Measurements from ENCODE around the gene TBC1D30. TPM values are rescaled to one million over a fixed set of nuclear protein-coding genes. Genes with fewer than 3 reads are reported as not detected.

TBC1D30 gene
- total RNA-seq, 1 experiment from 2014 or later: 8.6 TPM

DNA sequence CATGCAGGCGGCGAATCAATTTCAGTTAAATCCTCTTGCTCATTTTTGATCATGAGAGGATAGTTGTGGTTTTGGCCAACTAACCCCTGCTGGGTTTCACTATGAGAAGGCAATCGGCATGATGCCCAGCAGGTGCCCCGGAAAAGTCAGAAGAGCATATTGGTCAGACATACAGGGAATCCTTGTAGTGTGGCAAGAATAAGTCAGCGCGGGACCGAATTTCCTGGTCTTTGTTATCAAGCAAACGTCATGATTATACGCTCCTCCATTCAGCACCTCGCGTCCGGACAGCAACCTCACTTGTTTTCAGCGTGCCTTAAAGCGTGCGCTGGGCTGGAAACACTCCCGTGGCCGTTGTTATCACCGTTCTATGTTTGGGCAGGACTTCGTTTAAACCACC, 1.8 kb downstream of the TBC1D30 start:
- BruUV-seq (replicated peaks): no TSS peak
- no peak for DNase-seq
- no peaks in the 10 kb centered on the region for H3K36me3 ChIP-seq (ENCODE audit: low read depth)
- H3F3A ChIP-seq (ENCODE audit: insufficient read depth, low read depth): peaks cover 6% of the 10 kb centered on the region; the same call in 1 of the 2 replicates
- H3K79me2 ChIP-seq (ENCODE audit: low read depth): no peaks in the 10 kb centered on the region
- intact Hi-C loops (cut with micrococcal nuclease; ENCODE audit: unreplicated experiment): no loop called here
- no peaks in the 10 kb centered on the region for H4K20me1 ChIP-seq (ENCODE audit: insufficient read depth)
- H3K4me3 ChIP-seq: no peak overlapping the region
- TF ChIP-seq, protein P1, sequence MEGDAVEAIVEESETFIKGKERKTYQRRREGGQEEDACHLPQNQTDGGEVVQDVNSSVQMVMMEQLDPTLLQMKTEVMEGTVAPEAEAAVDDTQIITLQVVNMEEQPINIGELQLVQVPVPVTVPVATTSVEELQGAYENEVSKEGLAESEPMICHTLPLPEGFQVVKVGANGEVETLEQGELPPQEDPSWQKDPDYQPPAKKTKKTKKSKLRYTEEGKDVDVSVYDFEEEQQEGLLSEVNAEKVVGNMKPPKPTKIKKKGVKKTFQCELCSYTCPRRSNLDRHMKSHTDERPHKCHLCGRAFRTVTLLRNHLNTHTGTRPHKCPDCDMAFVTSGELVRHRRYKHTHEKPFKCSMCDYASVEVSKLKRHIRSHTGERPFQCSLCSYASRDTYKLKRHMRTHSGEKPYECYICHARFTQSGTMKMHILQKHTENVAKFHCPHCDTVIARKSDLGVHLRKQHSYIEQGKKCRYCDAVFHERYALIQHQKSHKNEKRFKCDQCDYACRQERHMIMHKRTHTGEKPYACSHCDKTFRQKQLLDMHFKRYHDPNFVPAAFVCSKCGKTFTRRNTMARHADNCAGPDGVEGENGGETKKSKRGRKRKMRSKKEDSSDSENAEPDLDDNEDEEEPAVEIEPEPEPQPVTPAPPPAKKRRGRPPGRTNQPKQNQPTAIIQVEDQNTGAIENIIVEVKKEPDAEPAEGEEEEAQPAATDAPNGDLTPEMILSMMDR (conservative IDR thresholded peaks at IDR 0.05): no peak
- no peak for TF ChIP-seq EZH2 (IDR thresholded peaks at IDR 0.05; ENCODE audit: low read depth)
- CTCF ChIA-PET: no interaction called here
- no peaks in the 10 kb centered on the region for H3K9me2 ChIP-seq (ENCODE audit: insufficient read depth)
- peaks cover 2% of the 10 kb centered on the region; the same call in 1 of the 2 replicates for H3K9me3 ChIP-seq (ENCODE audit: insufficient read depth, low read depth)
- H3K4me1 ChIP-seq (replicated peaks; ENCODE audit: insufficient read depth): no peaks in the 10 kb centered on the region
- POLR2A ChIA-PET (ENCODE audit: unreplicated experiment): no interaction called here
- H2AFZ ChIP-seq: no peak overlapping the region
- H3K27me3 ChIP-seq (ENCODE audit: insufficient read depth, low read depth): no peaks in the 10 kb centered on the region
- no peak overlapping the region for H3K4me2 ChIP-seq
- no peak overlapping the region for H3K27ac ChIP-seq

- CTCF ChIA-PET: no interaction called here
- POLR2A ChIA-PET (ENCODE audit: unreplicated experiment): no interaction called here
- no peaks in the 10 kb centered on the region for H3K27me3 ChIP-seq (ENCODE audit: insufficient read depth, low read depth)
- no peak for DNase-seq
- intact Hi-C loops (cut with micrococcal nuclease; ENCODE audit: unreplicated experiment): no loop called here
- H2AFZ ChIP-seq: no peak overlapping the region
- no TSS peak for BruUV-seq (replicated peaks)
- no peaks in the 10 kb centered on the region for H3F3A ChIP-seq (ENCODE audit: insufficient read depth, low read depth)
- TF ChIP-seq, protein P1 (conservative IDR thresholded peaks at IDR 0.05): no peak
- TF ChIP-seq EZH2 (IDR thresholded peaks at IDR 0.05; ENCODE audit: low read depth): no peak
- no peak overlapping the region for H3K4me3 ChIP-seq
- H3K4me2 ChIP-seq: no peak overlapping the region
- H3K36me3 ChIP-seq (ENCODE audit: low read depth): 0 out of 2 replicates have a peak, but pooled peaks cover 17% of the 10 kb centered on the region
- H3K27ac ChIP-seq: no peak overlapping the region
- H4K20me1 ChIP-seq (ENCODE audit: insufficient read depth): no peaks in the 10 kb centered on the region
- H3K9me3 ChIP-seq (ENCODE audit: insufficient read depth, low read depth): peaks cover 4% of the 10 kb centered on the region
- H3K4me1 ChIP-seq (replicated peaks; ENCODE audit: insufficient read depth): no peaks in the 10 kb centered on the region
- H3K9me2 ChIP-seq (ENCODE audit: insufficient read depth): no peaks in the 10 kb centered on the region
- H3K79me2 ChIP-seq (ENCODE audit: low read depth): no peaks in the 10 kb centered on the region
These were observed 4.3 kb downstream of the TBC1D30 start for GRCh38 chr12:64828713-64829112.

- CTCF ChIA-PET: no interaction called here
- TF ChIP-seq EZH2 (IDR thresholded peaks at IDR 0.05; ENCODE audit: low read depth): no peak
- TF ChIP-seq, protein P1 (conservative IDR thresholded peaks at IDR 0.05): no peak
- Histone ChIP-seq H3F3A (ENCODE audit: insufficient read depth, low read depth) (no peaks in the 10 kb centered on the region), H3K4me1 (replicated peaks; ENCODE audit: insufficient read depth) (0 out of 2 replicates have a peak, but pooled peaks cover 7% of the 10 kb centered on the region), H2AFZ (no peak overlapping the region), H3K9me3 (ENCODE audit: insufficient read depth, low read depth) (peaks cover 4% of the 10 kb centered on the region), H3K36me3 (ENCODE audit: low read depth) (0 out of 2 replicates have a peak, but pooled peaks cover 17% of the 10 kb centered on the region), H4K20me1 (ENCODE audit: insufficient read depth) (no peaks in the 10 kb centered on the region), H3K27me3 (ENCODE audit: insufficient read depth, low read depth) (no peaks in the 10 kb centered on the region), H3K79me2 (ENCODE audit: low read depth) (no peaks in the 10 kb centered on the region), H3K9me2 (ENCODE audit: insufficient read depth) (no peaks in the 10 kb centered on the region), H3K4me2 (no peak overlapping the region), H3K4me3 (no peak overlapping the region), H3K27ac (no peak overlapping the region)
- intact Hi-C loops (cut with micrococcal nuclease; ENCODE audit: unreplicated experiment): no loop called here
- POLR2A ChIA-PET (ENCODE audit: unreplicated experiment): no interaction called here
- no TSS peak for BruUV-seq (replicated peaks)
- DNase-seq: no peak
These were observed 9.5 kb downstream of the TBC1D30 start for GRCh38 chr12:64833928-64834327.

Measured in PC-9 (cell line).